SK-N-MC (cell line): ENCODE measurements around the gene OR51B2.

Experiments used
- EZH2 ChIP-seq: fragments of 200-600 bp; sonication (generic); IDR thresholded peaks from one replicate; pipeline ENCODE4 v1.6.1; 2017; ENCODE audit warnings: antibody characterized with exemption
- POLR2AphosphoS5 ChIP-seq: IDR thresholded peaks from 2 replicates; pipeline ENCODE4 v1.6.1; 2012; ENCODE audit warnings: mild to moderate bottlenecking, low read depth, low read length, borderline replicate concordance

DNA sequence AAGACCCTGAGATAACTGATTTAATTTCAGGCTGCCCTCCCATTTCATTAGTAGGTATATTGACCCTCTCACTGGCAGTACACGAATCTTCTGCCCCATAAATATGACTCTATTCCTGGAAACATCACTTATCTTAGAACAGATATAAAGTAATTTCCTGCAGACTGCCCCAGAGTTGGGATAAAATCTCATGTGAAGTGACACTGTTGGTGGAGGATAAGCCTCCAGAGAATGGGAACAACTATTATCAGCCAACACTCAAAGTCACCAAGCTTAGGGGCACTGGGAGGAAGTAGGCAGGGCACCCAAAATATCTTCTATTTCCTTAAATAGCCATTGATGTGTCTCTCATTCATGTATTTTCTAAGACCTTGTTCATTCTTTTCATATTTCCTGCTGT is 11.1 kb upstream of the OR51B2 start:
- TF ChIP-seq EZH2, result no peak
- TF ChIP-seq POLR2AphosphoS5, result no peak
